ENCODE measurements around the gene ZPBP2.

ZPBP2 gene

DNA sequence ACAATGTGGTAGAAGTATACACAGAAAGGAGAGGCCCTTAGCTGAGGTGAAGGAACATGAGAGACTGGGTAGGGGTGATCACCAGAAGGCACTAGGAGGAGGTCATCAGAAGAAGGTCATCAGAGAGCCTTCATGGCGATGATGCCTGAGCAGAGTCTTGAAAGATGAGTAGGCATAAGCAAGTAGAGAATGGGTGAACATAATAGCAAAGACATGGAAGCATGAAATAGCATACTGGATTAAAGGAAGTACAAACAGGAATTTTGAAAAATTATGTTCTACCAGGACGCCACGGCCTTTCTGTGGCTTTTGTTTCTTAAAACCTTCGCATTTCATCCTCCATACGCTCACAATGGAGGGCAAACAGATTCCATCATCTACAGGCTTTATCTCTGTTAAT lies 6.8 kb upstream of the ZPBP2 start:
- ATAC-seq = no peak
- TF ChIP-seq ISL1 (CRISPR knock-in tag; IDR thresholded peaks at IDR 0.05) (no peak), ESRRG (CRISPR knock-in tag; IDR thresholded peaks at IDR 0.05) (no peak), TOX (CRISPR knock-in tag; IDR thresholded peaks at IDR 0.05; ENCODE audit: borderline replicate concordance) (no peak), RARB (CRISPR knock-in tag; IDR thresholded peaks at IDR 0.05) (no peak), SNAI2 (CRISPR knock-in tag; IDR thresholded peaks at IDR 0.05) (no peak), ZC3H10 (CRISPR knock-in tag; IDR thresholded peaks at IDR 0.05) (no peak), TCF4 (CRISPR knock-in tag; IDR thresholded peaks at IDR 0.05; ENCODE audit: borderline replicate concordance) (no peak), ZNF70 (CRISPR knock-in tag; IDR thresholded peaks at IDR 0.05) (no peak), ZFP3 (CRISPR knock-in tag; IDR thresholded peaks at IDR 0.05) (no peak), PPARA (CRISPR knock-in tag; IDR thresholded peaks at IDR 0.05; ENCODE audit: borderline replicate concordance) (no peak), GLIS3 (CRISPR knock-in tag; IDR thresholded peaks at IDR 0.05) (no peak)

DNA sequence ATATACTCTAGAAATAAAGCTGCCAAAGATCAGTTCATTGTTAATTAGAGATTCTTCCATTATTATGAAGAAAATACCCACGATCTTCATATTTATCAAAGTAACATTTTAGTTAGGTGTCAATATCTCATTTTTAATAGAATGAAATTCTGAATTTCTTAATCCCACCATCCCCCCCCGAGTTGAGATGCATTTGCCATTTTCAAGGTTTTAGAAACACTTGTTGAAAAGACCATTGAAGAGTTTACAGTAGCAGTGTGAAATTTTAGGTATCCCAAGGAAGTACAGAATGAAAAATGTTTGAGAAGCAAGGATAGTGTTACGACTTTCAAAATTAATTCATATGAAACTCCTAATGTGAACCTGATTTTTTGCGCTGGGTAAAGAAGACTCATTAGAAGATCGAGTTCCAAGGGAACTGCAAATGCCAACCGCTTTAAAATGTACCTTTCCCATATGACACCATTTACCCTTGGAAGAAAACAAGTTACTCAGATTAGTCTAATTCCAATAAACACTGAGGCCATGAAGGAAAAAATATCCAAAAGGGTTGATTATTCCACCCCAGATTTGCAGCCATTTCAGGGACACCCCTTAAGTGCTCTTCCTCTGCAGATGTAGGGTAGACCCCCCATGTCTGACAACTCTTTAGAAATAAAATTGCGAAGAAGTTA lies 4.6 kb upstream of the ZPBP2 start:
- TF ChIP-seq OSR1 (CRISPR knock-in tag; IDR thresholded peaks at IDR 0.05) (no peak), ZNF70 (CRISPR knock-in tag; IDR thresholded peaks at IDR 0.05) (no peak), SNAI2 (CRISPR knock-in tag; IDR thresholded peaks at IDR 0.05) (no peak), ZNF8 (CRISPR knock-in tag; IDR thresholded peaks at IDR 0.05) (no peak), TSHZ2 (CRISPR knock-in tag; IDR thresholded peaks at IDR 0.05) (no peak), POU6F1 (CRISPR knock-in tag; IDR thresholded peaks at IDR 0.05; ENCODE audit: borderline replicate concordance, low read depth) (no peak), PPARA (CRISPR knock-in tag; IDR thresholded peaks at IDR 0.05; ENCODE audit: borderline replicate concordance) (no peak), ZFP3 (CRISPR knock-in tag; IDR thresholded peaks at IDR 0.05) (no peak), ESRRG (CRISPR knock-in tag; IDR thresholded peaks at IDR 0.05) (no peak), BACH2 (CRISPR knock-in tag; IDR thresholded peaks at IDR 0.05; ENCODE audit: borderline replicate concordance) (no peak)
- TF ChIP-seq, protein P1, sequence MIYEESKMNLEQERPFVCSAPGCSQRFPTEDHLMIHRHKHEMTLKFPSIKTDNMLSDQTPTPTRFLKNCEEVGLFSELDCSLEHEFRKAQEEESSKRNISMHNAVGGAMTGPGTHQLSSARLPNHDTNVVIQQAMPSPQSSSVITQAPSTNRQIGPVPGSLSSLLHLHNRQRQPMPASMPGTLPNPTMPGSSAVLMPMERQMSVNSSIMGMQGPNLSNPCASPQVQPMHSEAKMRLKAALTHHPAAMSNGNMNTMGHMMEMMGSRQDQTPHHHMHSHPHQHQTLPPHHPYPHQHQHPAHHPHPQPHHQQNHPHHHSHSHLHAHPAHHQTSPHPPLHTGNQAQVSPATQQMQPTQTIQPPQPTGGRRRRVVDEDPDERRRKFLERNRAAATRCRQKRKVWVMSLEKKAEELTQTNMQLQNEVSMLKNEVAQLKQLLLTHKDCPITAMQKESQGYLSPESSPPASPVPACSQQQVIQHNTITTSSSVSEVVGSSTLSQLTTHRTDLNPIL (CRISPR knock-in tag; IDR thresholded peaks at IDR 0.05; ENCODE audit: low read depth) = no peak
- TF ChIP-seq, protein P2, sequence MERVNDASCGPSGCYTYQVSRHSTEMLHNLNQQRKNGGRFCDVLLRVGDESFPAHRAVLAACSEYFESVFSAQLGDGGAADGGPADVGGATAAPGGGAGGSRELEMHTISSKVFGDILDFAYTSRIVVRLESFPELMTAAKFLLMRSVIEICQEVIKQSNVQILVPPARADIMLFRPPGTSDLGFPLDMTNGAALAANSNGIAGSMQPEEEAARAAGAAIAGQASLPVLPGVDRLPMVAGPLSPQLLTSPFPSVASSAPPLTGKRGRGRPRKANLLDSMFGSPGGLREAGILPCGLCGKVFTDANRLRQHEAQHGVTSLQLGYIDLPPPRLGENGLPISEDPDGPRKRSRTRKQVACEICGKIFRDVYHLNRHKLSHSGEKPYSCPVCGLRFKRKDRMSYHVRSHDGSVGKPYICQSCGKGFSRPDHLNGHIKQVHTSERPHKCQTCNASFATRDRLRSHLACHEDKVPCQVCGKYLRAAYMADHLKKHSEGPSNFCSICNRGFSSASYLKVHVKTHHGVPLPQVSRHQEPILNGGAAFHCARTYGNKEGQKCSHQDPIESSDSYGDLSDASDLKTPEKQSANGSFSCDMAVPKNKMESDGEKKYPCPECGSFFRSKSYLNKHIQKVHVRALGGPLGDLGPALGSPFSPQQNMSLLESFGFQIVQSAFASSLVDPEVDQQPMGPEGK (CRISPR knock-in tag; IDR thresholded peaks at IDR 0.05; ENCODE audit: borderline replicate concordance) = no peak
- ATAC-seq = no peak

DNA sequence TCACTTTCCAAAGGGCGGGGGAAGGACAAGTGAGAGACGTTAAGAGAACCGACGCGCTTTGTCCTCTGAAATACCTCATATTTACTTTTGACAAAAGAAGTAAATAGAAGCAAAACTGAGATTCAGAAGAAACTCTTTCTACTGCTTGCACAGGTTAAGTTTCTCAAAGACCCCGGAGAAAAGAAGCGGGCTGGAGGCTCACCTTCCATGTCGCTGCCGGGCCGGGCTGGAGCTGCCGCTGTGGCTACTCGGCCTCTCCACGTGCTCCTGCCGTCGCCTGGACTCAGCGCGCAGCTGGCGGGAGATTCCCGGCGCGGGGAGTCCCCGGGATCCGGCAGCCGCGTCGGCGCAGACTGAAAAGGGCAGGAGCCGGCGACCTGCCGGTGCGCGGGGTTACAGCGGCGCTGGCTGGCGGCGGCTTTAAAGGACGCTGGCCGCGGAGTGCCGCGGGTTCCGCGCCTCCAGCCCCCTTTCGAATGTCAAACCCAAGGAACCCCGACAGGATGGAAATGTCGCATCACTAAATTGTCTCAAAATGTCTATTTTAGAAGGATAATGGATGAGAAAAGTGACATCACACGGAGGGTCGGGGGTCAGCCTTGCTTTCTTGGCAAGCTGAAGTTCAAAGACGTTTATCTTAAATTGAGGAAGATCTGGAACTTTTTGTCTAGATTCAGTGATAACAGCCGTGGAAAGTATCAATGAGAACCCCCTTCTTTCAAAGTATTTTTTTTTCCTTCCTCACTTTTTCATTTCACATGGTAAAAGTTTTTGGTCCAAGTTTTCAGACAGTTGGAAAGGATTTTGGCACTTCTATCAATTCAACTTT lies 3.9 kb upstream of the ZPBP2 start, which contains the start of gene IKZF3:
Gene IKZF3 (minus strand): TSS at position 395 of the 829 bp plus-strand sequence. CDS start 186 bp downstream, at position 209.
- ATAC-seq = peak; percentile 63
- TF ChIP-seq RARB (CRISPR knock-in tag; IDR thresholded peaks at IDR 0.05) (no peak), TSHZ2 (CRISPR knock-in tag; IDR thresholded peaks at IDR 0.05) (no peak), TCF4 (CRISPR knock-in tag; IDR thresholded peaks at IDR 0.05; ENCODE audit: borderline replicate concordance) (no peak), SNAI2 (CRISPR knock-in tag; IDR thresholded peaks at IDR 0.05) (no peak), ESRRG (CRISPR knock-in tag; IDR thresholded peaks at IDR 0.05) (no peak), POU6F1 (CRISPR knock-in tag; IDR thresholded peaks at IDR 0.05; ENCODE audit: borderline replicate concordance, low read depth) (no peak)

Data from SK-N-SH treated with all-trans-retinoic acid at 6 μM for 48 hours (cell line).